GM20000 (cell line): ENCODE data around the gene AXIN1.

ENCODE experiments used
- DNase-seq: peaks from one replicate; pipeline ENCODE4 v3.0.0; 2012; ENCODE audit warnings: low spot score
- CTCF ChIP-seq: IDR thresholded peaks from 2 replicates; pipeline ENCODE4 v1.5.1; 2012; ENCODE audit warnings: mild to moderate bottlenecking, control low read depth; ENCODE audit errors: extremely low read depth, missing control alignments

Gene AXIN1

GRCh38 chr16:321532-321931, 31.0 kb downstream of the AXIN1 start:
- TF ChIP-seq CTCF = no peak

GRCh38 chr16:320206-320605, 32.3 kb downstream of the AXIN1 start:
- no peak for DNase-seq
- TF ChIP-seq CTCF = no peak

More at GRCh38 chr16:321532-321931, 31.0 kb downstream of the AXIN1 start:
- no peak for DNase-seq

GRCh38 chr16:318628-319027, 33.9 kb downstream of the AXIN1 start:
- no peak for DNase-seq
- no peak for TF ChIP-seq CTCF

GRCh38 chr16:317583-317982, 34.9 kb downstream of the AXIN1 start:
- no peak for DNase-seq
- no peak for TF ChIP-seq CTCF

- no peak for TF ChIP-seq CTCF
- DNase-seq = no peak
Observed at GRCh38 chr16:316741-317464, 35.6 kb downstream of the AXIN1 start.

- no peak for DNase-seq
- no peak for TF ChIP-seq CTCF
Observed at GRCh38 chr16:314795-315299, 37.7 kb downstream of the AXIN1 start.

- no peak for DNase-seq
- no peak for TF ChIP-seq CTCF
Observed at GRCh38 chr16:314351-314750, 38.2 kb downstream of the AXIN1 start.
